ENCODE data around the gene UIMC1.

UIMC1 gene

GRCh38 chr5:176866707-176867310 is 139.8 kb downstream of the UIMC1 start:
- no peak for DNase-seq

GRCh38 chr5:176865964-176866363 is 140.6 kb downstream of the UIMC1 start:
- DNase-seq: no peak

GRCh38 chr5:176864755-176865154 is 141.8 kb downstream of the UIMC1 start:
- no peak for DNase-seq

GRCh38 chr5:176863765-176864098 is 142.8 kb downstream of the UIMC1 start:
- DNase-seq: no peak

- DNase-seq: no peak
Observed at GRCh38 chr5:176863041-176863764, 143.4 kb downstream of the UIMC1 start.

GRCh38 chr5:176862330-176862995 is 144.1 kb downstream of the UIMC1 start:
- no peak for DNase-seq

- no peak for DNase-seq
Observed at GRCh38 chr5:176861276-176861675, 145.3 kb downstream of the UIMC1 start.

- DNase-seq: no peak
Observed at GRCh38 chr5:176860381-176860780, 146.2 kb downstream of the UIMC1 start.

GRCh38 chr5:176859916-176860315 is 146.7 kb downstream of the UIMC1 start:
- no peak for DNase-seq

- DNase-seq: no peak
Observed at GRCh38 chr5:176857894-176858273, 148.7 kb downstream of the UIMC1 start.

GRCh38 chr5:176857216-176857893 is 149.2 kb downstream of the UIMC1 start:
- DNase-seq: no peak

GRCh38 chr5:176856746-176857145 is 149.8 kb downstream of the UIMC1 start:
- DNase-seq: no peak

GRCh38 chr5:176855598-176855997 is 151.0 kb downstream of the UIMC1 start:
- DNase-seq: no peak

Measured in kidney glomerular epithelial cell (primary cell).